Cardiac septum (tissue), 1 donor: ENCODE results near the gene FAM83F. TPM values are rescaled to one million over a fixed set of nuclear protein-coding genes. Genes with fewer than 3 reads are reported as not detected.
"Not testable (repeated sequence)": the region's sequence is repeated elsewhere in the genome, so short reads cannot be mapped to it uniquely, and the experiment has no call there.

Experiments
- DNase-seq: peaks from one replicate; pipeline ENCODE4 v3.0.0-alpha.2; 2020; ENCODE audit warnings: low spot score
- intact Hi-C: fragments of 100-400 bp; cut with DNase I; formaldehyde crosslinking; loops from one replicate; pipeline ENCODE4 v1.14.0; 2022
- total RNA-seq: library from RNA; stranded (reverse); fragmentation: NEBNext Ultra II Directional; extraction: Animal tissue kit (Norgen Biotek cat#: 25700); gene quantifications from one replicate; pipeline ENCODE4 v1.2.1, GENCODE V29; 2021
- donor health status: DM: no; HTN: no; CAD: no.

FAM83F gene
- total RNA-seq, 1 donor from 2014 or later: 2.3 TPM

DNA sequence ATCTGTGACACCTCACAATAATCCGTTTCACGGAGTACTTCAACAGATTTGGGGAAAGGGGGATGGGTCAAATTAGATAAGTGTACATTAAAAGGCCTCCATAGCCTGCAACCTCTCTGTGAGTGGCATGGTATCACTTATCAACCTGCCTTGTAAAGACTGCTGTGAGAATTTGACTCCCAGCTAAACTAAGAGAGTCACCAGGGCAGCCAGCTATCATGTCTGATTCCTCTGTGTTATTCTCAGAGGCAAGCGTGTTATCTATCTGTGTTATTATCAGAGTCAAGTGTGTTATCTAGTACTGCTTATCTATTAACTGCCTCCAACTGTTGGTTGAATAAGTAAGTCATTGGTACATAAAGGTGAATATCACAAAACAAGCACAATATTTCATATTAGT lies 4.1 kb upstream of the FAM83F start:
- DNase-seq: no peak
- intact Hi-C loops: no loop called here

DNA sequence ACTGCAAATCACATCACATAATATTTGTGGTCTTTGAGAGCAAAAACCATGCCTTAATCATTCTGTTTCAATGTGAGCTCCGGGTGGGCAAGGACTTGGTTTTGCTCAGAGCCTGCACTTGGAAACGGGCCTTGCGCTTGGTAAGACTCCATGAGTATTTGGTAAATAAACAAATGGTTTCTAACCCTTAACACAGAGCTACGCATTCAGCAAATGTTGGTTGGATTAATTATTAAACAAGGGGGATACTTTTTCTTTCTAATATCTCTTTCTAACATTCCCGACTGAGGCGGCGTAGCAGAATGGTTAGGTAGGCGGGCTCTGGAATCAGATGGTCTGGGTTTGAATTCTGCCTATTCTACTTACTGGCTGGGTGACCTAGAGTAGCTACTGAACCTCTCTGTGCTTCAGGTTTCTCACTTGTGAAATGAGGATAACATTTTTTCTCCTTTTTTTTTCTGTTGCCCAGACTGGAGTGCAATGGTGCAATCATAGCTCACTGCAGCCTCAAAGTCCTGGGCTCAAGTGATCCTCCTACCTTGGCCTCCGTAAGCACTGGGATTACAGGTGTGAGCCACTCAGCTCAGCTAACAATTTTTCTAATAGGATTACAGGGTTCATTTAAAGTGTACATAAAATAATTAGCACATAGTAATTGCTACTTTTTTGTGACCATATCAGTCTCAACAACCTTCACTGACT lies 3.4 kb upstream of the FAM83F start:
- intact Hi-C loops: no loop called here
- no peak for DNase-seq

DNA sequence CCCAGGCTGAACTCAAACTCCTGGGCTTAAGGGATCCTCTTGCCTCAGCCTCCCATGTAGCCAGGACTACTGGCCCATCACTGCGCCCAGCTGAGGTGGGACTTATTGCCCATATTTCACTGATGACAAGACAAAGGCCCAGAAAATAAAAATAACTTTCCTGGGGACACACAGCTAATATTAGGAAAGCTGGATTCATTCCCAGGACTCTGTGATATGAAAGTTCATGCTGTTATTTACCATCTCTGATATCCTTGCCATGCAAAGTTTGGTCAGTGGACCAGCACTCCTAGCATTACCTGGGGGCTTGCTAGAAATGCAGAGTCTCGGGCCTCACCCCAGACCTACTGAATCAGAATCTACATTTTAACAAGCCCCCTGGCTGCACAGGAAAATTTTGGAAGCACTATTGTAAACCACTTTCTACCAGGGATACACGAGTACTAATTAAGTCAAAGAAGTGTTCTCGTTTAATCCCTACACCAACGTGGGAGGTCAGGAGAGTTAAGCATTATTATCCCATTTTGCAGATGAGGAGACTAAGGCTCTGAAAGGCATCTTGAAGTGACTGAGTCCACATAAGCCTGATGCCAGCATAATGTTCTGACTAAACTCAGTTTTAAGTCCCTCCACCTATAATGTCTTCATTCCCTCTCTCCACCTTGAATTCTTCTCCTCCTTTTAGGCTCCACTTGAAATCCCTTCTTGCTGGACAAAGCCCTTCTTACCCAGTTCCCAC lies 2.5 kb upstream of the FAM83F start:
- intact Hi-C loops: no loop called here
- DNase-seq: no peak

DNA sequence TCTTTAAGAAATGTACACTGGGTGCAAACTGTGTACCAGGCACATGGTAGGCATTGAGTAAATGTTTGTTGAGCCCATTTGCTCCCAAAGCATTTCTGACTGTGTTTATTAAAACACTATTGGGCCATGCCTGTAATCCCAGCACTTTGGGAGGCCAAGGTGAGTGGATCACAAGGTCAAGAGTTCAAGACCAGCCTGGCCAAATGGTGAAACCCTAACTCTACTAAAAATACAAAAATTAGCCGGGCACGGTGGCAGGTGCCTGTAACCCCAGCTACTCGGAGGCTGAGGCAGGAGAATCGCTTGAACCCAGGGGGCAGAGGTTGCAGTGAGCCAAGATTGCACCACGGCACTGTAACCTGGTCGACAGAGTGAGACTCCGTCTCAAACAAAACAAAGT lies 1.9 kb upstream of the FAM83F start:
- intact Hi-C loops, DNase-seq: not testable (repeated sequence)

DNA sequence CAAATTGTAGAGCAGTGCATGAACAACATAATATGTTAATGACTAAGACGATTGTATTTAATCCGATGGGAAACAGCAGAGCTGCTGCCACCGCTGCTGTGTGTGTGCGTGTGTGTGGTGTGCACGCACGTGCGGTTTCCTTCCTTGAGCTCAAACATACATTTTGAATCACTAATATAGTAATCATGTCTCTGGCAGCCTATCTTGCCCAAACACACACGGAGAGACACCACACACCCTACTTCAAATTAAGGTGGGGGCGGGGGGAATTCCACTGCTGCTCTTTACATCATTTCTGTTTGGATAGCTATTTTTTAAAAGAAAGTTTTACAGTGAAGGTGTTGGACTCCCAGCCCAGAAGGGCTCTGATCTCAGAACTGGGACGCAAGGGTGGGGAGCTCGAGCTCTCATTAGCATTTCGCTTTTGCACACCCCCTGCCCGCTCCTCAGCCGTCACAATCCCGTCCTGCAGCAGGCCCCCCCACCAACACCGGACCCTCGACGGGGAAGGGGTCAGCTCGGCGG lies 651 bp upstream of the FAM83F start:
- intact Hi-C loops: no loop called here
- no peak for DNase-seq

DNA sequence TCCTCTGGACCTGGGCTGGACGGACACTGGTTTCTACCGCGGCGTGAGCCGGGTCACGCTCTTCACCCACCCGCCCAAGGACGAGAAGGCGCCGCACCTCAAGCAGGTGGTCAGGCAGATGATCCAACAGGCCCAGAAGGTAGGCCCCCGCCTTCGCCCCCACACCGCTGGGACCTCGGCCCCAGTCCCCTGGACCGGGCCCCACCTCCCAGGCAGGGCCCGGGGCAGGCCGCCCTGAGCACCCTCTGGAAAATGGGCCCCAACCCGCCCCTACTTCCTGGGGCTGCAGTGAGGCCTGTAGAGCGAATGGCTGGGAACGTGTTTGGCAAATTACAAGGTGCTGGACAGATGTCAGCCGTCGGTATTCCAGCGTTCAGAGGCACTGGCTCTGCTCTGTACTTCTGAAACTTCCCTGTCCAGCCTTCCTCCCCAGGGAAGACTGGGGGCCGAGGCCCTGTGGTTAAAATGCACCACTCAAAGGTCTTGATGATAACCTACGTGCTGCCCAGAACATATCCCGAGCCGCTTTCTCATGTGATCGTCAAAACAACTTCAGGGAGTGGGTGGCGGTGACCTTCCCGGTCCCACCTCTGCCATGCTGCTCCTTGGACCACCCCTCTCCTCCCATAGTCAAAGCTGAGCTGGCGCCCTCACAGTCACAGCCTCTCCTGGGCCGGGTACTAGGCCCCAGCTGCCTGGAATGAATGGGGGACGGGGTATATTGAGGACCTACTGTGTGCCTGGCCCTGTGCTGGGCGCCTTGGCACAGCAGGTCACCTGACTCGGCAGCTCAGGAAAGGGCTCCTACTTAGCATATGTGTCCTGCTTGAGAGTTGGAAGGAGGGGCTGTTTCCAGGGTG lies 869 bp downstream of the FAM83F start:
- DNase-seq: no peak
- intact Hi-C loops: no loop called here

DNA sequence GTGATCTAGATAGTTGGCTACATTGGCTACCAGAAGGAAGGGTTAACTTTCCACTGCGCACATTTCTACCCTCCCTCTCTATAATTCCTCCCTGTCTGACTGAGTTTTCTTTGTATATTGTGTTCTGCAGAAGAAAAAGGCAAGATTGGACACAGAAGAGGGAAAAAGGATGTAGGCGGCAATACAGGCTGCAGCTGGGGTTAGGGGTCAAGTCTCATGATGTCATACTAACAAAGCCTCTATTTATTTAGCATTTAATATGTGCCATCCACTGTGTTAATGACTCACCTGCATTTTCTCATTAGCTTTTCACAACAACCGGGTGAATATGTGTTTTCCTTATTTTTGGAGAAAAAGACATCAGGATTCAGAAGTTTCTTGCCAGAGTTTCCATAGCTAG lies 2.0 kb downstream of the FAM83F start:
- intact Hi-C loops: no loop called here
- no peak for DNase-seq

DNA sequence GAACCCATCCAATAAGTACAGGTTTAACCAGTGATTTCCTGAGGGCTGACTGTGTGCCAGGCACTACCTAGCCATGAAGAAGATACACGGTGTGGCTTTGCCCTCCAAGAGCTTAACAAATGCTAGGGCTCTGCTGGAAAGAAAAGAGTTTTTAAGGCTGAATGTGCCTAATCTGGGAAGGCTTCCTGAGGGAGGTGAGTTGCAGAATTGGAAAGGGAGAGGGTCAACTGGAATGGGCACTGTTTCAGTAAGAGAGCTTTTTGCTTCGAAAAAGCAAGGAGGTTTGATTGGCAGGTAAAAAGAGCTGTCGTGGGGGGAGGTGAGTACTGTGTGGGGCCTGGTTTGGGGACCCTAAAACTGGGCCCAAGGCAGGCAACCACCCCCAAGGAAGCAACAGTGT lies 2.7 kb downstream of the FAM83F start:
- intact Hi-C loops: no loop called here
- DNase-seq: no peak

DNA sequence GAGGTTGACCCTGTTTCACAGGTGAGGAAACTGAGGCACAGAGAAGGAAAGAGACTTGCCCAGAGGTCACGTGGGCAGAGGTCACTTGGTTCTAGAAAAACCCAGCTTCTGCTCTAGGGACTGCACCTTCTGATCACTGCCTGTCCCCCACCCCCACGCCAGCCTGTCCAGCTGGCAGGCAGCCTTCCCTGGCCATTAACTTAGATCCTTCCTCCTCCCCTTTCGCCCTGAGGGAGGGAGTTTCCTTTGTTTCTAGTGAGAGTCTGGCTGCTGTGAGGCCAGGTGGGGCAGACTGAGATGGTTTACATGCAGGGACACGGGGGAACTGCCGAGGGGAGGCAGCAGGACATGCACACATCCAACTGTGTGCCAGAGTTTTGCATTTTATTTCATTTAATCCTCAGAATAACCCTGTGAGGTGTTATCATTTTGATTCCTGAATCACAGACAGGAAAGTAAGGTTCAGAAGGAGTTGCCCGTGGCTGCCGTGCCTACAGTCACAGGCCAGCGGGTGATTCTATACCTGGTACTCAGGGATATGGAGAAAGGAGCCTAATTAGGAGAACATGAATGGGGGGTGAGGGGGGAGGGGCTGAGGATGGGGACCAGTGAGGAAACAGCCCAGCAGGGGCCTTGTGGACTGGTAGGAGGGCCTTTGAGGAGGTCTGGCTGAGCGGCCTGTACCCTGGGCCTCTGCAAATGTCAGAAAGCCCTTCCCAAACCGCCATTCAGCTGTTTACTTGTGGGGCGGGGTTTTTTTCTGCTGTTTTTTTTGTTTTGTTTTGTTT lies 3.4 kb downstream of the FAM83F start:
- intact Hi-C loops: no loop called here
- no peak for DNase-seq

DNA sequence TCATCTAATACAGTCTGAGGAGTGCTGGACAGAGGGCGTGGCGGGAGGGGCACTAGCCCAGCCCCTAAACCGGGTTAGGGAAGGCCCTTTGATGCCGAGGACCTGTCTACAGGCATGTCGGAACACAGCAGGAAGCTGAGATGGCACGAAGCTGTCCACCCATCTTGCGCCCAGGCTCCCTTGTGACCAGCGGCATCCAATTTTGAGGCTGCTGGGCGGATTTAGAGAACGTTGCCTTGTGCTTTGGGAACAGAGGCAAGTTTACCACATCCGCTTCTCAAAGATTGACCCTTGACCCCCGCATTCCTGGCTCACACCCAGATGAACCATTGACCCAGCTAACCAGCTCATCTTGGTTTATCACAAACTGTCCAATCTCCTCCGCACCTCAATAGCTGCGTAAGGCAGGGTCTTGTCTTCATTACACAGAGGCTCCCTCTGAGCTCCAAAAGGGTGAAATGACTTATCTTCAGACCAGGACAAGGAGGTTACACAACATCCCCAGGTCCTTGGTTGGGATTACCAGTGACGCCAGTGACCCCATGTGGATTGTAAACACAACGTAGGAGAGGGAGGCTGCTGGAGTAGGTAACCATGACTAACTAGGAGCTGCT lies 4.5 kb downstream of the FAM83F start:
- intact Hi-C loops: no loop called here
- DNase-seq: no peak

DNA sequence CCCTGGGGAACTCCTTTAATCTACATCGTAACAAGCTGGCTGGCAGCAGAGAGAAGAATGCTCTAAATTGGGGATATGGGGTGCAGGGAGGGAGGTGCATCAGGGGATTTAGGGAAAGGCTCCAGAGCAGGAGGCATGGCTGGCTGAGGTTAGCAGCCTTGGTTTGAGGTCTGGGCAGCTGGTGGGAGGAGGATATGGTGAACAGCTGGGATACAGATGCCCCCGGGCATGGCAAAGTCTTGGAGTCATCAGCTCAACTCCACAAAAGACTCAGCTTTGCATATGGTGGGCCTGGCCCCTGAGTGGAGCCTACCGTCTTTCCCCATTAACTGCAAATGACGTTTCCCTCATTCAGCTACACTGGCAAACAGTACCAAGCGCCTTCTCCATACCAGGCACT lies 5.4 kb downstream of the FAM83F start:
- no peak for DNase-seq
- intact Hi-C loops: no loop called here

DNA sequence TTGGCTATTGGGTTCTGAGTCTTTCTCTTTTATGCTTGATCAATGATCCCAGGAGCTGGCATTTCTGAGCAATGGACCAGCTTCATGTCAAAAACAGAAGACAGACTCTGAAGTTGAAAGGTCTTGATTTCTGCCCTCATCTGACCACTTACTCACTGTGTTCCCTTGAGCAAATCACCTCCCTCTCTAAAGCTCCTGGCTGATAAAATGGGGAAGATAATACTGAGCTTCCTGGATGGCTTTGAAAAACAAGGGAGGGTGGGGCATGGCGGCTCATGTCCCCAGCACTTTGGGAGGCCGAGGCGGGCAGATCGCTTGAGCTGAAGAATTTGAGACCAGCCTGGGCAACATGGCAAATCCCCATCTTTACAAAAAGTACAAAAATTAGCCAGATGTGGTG lies 6.4 kb downstream of the FAM83F start:
- no peak for DNase-seq
- intact Hi-C loops: no loop called here

DNA sequence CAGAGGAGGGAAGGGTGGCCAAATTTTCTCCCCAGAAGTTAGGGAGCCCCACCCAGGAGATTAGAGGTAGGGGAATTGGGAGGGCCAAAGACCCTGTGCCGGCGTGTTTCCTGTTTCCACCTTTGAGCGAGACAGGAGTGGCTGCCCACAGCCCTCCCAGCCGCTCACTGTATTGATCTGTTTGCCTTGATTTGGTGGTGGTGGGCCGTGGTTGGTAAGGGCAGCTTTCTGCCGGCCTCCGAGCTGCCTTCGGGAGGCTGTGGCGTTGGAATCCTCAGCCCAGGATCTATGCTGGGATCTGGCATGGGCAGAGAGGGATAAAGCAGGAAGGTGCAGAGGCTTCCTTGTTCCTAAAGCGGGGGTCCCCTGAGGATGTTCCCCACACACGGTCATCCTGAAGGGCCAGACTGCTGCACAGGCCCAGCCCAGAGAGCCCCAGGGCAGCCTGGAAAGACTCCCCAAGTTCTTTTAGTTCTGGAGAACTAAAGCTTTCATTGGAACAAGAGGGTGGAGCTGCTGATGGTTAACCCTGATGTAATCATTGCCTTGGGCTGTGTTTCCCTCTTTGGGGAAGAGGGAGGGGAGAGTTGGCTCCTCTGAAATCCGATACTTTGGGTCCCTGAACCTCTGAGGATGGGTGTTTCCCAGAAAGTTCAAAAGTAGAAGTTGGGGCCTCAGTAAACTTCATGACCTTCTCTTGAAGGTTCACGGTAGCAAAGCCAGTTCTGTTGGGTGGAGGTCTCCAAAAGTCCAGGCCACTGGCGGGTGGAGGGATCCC lies 7.2 kb downstream of the FAM83F start:
- no peak for DNase-seq
- intact Hi-C loops: no loop called here

DNA sequence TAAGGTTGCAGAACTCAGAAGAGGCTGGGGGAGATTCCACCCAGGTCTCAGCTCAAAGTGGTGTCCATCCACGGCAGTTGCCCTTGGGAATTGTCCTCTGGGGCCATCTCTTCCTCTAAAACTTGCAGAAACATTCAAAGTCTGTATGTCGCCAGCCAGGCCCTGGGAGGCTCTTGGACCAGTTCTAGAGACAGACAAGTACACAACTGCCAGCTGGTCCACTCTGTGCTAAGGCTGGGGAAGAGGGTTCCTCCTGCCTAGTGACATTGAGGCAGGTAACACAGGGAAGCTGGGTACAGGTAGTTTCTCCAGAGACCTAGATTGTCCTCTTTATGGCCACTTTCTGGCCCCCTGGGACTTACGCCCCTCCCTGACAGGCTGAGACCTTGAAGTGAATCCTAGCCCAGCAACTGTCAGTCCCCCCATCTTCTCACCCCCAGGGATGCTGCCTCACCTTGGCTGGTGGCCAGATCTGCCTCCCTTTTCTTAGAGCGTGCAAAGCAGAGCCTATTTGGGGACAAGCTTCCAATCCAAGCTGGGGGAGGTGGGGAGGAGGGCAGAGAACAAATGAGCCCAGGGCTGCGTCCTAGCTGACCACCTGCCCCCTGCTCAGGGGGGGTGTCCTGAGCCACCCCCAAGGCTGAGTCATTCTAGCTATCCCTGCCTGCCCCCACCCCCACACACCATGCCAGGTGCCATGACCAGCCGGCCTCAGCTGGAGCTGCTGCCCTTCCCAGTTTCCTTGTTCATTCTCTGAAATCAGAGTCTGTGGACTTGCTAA lies 8.4 kb downstream of the FAM83F start:
- intact Hi-C loops: no loop called here
- no peak for DNase-seq

DNA sequence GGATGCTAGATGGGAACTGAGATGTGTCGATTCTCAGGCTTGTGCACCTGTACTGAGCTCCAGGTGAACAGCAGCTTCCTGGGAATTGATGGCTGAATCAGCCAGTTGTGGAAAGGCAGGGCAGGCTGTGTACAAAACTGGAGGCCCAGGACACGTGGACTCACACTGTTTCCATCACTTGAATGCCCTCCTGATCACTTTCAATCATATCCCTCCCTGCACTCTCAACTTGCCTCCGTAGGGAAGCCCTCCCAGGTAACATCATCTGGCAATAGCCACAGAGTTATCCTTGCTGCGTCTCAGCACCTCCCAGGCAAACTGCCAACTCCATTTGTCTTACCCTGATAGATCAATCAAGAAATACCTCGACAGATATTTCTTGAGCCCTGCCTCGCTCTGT lies 10.1 kb downstream of the FAM83F start:
- no peak for DNase-seq
- intact Hi-C loops: no loop called here

DNA sequence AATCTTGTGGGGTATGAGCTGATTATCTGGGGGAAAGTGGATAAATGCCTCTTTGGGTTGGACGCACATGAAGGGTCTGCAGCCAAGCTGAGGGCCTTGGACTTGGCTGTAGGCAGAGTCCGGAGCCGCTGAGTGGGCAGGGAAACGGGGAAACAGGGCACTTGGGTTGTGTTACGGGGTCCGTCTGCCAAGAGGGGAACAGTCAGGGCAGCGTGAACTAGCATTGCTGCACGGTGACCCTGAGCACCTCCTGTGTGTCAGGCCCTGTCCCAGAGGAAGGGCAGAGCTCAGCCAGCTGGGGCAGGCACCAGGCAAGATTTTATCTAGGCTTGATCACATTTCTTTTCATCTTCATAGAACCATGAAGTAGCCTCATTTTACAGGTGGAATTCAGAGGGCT lies 11.9 kb downstream of the FAM83F start:
- intact Hi-C loops: no loop called here
- DNase-seq: no peak

DNA sequence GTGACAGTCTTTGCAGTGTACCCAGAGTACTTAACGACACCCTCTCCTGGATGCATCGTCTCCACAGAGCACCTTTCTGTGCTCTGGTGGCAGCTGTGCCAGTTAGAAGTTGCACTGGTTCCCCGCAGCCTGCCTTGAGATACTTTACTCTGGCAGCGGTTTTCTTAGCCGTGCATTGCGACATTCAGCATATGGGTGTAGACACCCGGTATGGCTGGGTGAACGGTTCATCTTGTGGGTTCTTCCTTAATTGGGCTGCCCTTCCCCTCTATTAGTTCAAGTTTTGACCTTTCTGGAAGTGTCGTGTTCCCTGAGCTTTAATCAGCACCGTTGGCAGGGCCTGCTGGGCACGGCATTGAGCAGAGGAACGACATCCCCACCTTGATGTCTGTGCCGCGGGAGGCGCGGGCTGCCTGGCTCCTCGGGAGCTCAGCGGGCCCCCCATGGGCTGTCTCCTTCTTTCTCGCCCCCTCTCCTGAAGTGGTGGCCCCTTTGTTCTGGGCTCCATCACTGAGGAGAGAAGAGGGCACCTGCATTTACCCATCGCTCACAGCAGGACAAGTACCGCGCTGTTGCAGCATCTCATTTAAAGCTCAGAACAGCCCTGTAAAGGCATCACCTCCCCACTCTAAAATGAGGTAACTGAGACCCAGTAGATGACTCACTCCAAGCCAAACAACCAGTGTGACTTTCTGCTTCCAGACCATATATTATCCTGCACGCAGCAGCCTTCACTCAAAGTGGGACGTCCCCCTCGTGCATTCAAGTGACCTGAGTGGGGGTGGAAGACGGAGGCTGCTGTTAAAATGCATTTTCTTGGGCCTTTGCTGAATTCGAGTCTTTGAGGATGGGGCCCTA lies 13.3 kb downstream of the FAM83F start:
- intact Hi-C loops: no loop called here
- no peak for DNase-seq
